ENCODE results near the gene GAK.
"Not testable (repeated sequence)": the region's sequence is repeated elsewhere in the genome, so short reads cannot be mapped to it uniquely, and the experiment has no call there.

GAK gene

GRCh38 chr4:926538-926937 lies 5.6 kb downstream of the GAK start:
- peak; percentile 71 for DNase-seq (ENCODE audit: low spot score)

GRCh38 chr4:925771-926500 lies 6.2 kb downstream of the GAK start:
- no peak for DNase-seq (ENCODE audit: low spot score)

GRCh38 chr4:925171-925570 lies 6.9 kb downstream of the GAK start:
- DNase-seq (ENCODE audit: low spot score) = no peak

GRCh38 chr4:924107-925096 lies 7.7 kb downstream of the GAK start:
- no peak for DNase-seq (ENCODE audit: low spot score)

GRCh38 chr4:921830-922331 lies 10.2 kb downstream of the GAK start:
- DNase-seq (ENCODE audit: low spot score) = no peak

- not testable (repeated sequence) for DNase-seq (ENCODE audit: low spot score)
Observed at GRCh38 chr4:919004-919680, 13.0 kb downstream of the GAK start.

GRCh38 chr4:918591-918990 lies 13.5 kb downstream of the GAK start:
- not testable (repeated sequence) for DNase-seq (ENCODE audit: low spot score)

GRCh38 chr4:917992-918391 lies 14.1 kb downstream of the GAK start:
- DNase-seq (ENCODE audit: low spot score) = no peak

GRCh38 chr4:917466-917865 lies 14.7 kb downstream of the GAK start:
- DNase-seq (ENCODE audit: low spot score) = no peak

- DNase-seq (ENCODE audit: low spot score) = no peak
Observed at GRCh38 chr4:915595-915994, 16.5 kb downstream of the GAK start.

- no peak for DNase-seq (ENCODE audit: low spot score)
Observed at GRCh38 chr4:915041-915474, 17.1 kb downstream of the GAK start.

GRCh38 chr4:914531-914930 lies 17.6 kb downstream of the GAK start:
- DNase-seq (ENCODE audit: low spot score) = no peak

GRCh38 chr4:913280-913618 lies 18.9 kb downstream of the GAK start:
- no peak for DNase-seq (ENCODE audit: low spot score)

GRCh38 chr4:912548-913279 lies 19.4 kb downstream of the GAK start:
- no peak for DNase-seq (ENCODE audit: low spot score)

GRCh38 chr4:911871-912490 lies 20.1 kb downstream of the GAK start:
- DNase-seq (ENCODE audit: low spot score) = no peak

- DNase-seq (ENCODE audit: low spot score) = no peak
Observed at GRCh38 chr4:911221-911751, 20.8 kb downstream of the GAK start.

- DNase-seq (ENCODE audit: low spot score) = no peak
Observed at GRCh38 chr4:910366-911091, 21.6 kb downstream of the GAK start.

- no peak for DNase-seq (ENCODE audit: low spot score)
Observed at GRCh38 chr4:909821-910220, 22.3 kb downstream of the GAK start.

GRCh38 chr4:909131-909571 lies 23.0 kb downstream of the GAK start:
- DNase-seq (ENCODE audit: low spot score) = no peak

Data from iPS-NIHi11 (cell line).